ENCODE measurements around the gene KLHL20. TPM values are rescaled to one million over a fixed set of nuclear protein-coding genes. Genes with fewer than 3 reads are reported as not detected.

Gene KLHL20
- total RNA-seq, 1 experiment from 2014 or later: 11.4 TPM

DNA sequence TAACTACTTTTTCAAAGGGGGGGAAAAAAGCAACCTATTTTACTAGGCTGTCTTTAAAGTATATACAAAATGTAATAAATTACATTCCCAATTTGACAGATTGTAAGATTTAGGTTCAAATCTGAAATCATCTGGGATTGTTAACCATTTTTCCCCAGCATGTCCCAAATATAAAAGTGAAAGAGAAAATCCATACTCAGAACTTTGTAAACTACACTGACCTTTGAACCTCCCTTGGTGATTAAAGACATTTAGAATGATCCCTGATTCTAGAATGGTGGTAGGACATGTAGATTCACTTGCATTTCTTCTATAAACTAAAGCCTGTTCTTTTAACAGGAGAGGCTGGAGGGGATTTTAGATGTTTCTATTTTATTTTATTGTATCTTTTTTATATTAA, 39.0 kb downstream of the KLHL20 start:
- no peak for DNase-seq (ENCODE audit: low read depth, low spot score)
- Histone ChIP-seq H3K27ac (ENCODE audit: low read length) (no peak overlapping the region), H3K4me1 (ENCODE audit: control insufficient read depth, insufficient read depth, low read length) (no peaks in the 10 kb centered on the region), H3K36me3 (ENCODE audit: control insufficient read depth, insufficient read depth, low read length) (peaks cover 5% of the 10 kb centered on the region; the same call in 1 of the 2 replicates), H3K9me3 (ENCODE audit: control insufficient read depth, insufficient read depth, low read depth, low read length) (no peaks in the 10 kb centered on the region), H3K4me3 (ENCODE audit: low read depth in 2 of 2, low read length in 2 of 2) (no peak overlapping the region), H3K27me3 (ENCODE audit: control insufficient read depth, insufficient read depth, low read length) (no peaks in the 10 kb centered on the region)
- BruUV-seq (replicated peaks): no TSS peak
- intact Hi-C loops (cut with micrococcal nuclease; ENCODE audit: unreplicated experiment): no loop called here
- TF ChIP-seq POLR2AphosphoS5 (IDR thresholded peaks at IDR 0.05; ENCODE audit: low read depth, low read length) (no peak), SIN3A (IDR thresholded peaks at IDR 0.05; ENCODE audit: borderline replicate concordance, insufficient read depth, low read depth, low read length) (no peak), TCF7L2 (IDR thresholded peaks at IDR 0.05; ENCODE audit: low read depth, low read length) (no peak)
- TF ChIP-seq, protein P1, sequence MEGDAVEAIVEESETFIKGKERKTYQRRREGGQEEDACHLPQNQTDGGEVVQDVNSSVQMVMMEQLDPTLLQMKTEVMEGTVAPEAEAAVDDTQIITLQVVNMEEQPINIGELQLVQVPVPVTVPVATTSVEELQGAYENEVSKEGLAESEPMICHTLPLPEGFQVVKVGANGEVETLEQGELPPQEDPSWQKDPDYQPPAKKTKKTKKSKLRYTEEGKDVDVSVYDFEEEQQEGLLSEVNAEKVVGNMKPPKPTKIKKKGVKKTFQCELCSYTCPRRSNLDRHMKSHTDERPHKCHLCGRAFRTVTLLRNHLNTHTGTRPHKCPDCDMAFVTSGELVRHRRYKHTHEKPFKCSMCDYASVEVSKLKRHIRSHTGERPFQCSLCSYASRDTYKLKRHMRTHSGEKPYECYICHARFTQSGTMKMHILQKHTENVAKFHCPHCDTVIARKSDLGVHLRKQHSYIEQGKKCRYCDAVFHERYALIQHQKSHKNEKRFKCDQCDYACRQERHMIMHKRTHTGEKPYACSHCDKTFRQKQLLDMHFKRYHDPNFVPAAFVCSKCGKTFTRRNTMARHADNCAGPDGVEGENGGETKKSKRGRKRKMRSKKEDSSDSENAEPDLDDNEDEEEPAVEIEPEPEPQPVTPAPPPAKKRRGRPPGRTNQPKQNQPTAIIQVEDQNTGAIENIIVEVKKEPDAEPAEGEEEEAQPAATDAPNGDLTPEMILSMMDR (IDR thresholded peaks at IDR 0.05): no peak
- TF ChIP-seq, protein P2, sequence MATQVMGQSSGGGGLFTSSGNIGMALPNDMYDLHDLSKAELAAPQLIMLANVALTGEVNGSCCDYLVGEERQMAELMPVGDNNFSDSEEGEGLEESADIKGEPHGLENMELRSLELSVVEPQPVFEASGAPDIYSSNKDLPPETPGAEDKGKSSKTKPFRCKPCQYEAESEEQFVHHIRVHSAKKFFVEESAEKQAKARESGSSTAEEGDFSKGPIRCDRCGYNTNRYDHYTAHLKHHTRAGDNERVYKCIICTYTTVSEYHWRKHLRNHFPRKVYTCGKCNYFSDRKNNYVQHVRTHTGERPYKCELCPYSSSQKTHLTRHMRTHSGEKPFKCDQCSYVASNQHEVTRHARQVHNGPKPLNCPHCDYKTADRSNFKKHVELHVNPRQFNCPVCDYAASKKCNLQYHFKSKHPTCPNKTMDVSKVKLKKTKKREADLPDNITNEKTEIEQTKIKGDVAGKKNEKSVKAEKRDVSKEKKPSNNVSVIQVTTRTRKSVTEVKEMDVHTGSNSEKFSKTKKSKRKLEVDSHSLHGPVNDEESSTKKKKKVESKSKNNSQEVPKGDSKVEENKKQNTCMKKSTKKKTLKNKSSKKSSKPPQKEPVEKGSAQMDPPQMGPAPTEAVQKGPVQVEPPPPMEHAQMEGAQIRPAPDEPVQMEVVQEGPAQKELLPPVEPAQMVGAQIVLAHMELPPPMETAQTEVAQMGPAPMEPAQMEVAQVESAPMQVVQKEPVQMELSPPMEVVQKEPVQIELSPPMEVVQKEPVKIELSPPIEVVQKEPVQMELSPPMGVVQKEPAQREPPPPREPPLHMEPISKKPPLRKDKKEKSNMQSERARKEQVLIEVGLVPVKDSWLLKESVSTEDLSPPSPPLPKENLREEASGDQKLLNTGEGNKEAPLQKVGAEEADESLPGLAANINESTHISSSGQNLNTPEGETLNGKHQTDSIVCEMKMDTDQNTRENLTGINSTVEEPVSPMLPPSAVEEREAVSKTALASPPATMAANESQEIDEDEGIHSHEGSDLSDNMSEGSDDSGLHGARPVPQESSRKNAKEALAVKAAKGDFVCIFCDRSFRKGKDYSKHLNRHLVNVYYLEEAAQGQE (IDR thresholded peaks at IDR 0.05; ENCODE audit: insufficient read depth in 1 of 2, low read depth in 2 of 2, low read length in 1 of 2): no peak
- ChIA-PET CTCF (no interaction called here), POLR2A (no interaction called here)
- ATAC-seq: no peak
- in situ Hi-C loops (cut with HindIII; ENCODE audit: low pct_unique_long_range_greater_than_20kb, low sequenced_read_pairs): no loop called here

DNA sequence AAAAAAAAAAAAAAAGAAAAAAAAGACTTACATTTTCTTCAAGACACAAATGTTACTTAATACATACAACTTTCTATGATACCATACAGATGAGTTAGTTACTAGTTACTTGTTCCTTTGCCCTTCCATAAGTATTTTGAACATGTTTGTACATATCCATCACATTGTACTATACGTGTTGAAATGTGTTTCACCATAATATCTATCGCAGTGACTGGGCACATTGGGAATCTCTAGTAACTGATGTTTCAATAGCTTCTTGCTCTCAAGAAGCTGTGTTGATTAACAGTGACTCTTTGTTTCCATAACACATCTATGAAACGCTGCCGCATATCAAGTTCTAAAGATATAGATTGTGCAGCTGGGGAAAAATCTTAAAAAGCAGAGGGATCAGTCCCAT, 42.9 kb downstream of the KLHL20 start:
- in situ Hi-C loops (cut with HindIII; ENCODE audit: low pct_unique_long_range_greater_than_20kb, low sequenced_read_pairs): no loop called here
- no peak for ATAC-seq
- Histone ChIP-seq H3K27me3 (ENCODE audit: control insufficient read depth, insufficient read depth, low read length) (no peaks in the 10 kb centered on the region), H3K9me3 (ENCODE audit: control insufficient read depth, insufficient read depth, low read depth, low read length) (no peaks in the 10 kb centered on the region), H3K27ac (ENCODE audit: low read length) (no peak overlapping the region), H3K4me3 (ENCODE audit: low read depth in 2 of 2, low read length in 2 of 2) (no peak overlapping the region), H3K4me1 (ENCODE audit: control insufficient read depth, insufficient read depth, low read length) (no peaks in the 10 kb centered on the region), H3K36me3 (ENCODE audit: control insufficient read depth, insufficient read depth, low read length) (peaks cover 5% of the 10 kb centered on the region; the same call in 1 of the 2 replicates)
- DNase-seq (ENCODE audit: low read depth, low spot score): no peak
- BruUV-seq (replicated peaks): no TSS peak
- CTCF ChIA-PET: no interaction called here
- POLR2A ChIA-PET: no interaction called here
- TF ChIP-seq TCF7L2 (IDR thresholded peaks at IDR 0.05; ENCODE audit: low read depth, low read length) (no peak), SIN3A (IDR thresholded peaks at IDR 0.05; ENCODE audit: borderline replicate concordance, insufficient read depth, low read depth, low read length) (no peak), POLR2AphosphoS5 (IDR thresholded peaks at IDR 0.05; ENCODE audit: low read depth, low read length) (no peak)
- TF ChIP-seq, protein P1 (IDR thresholded peaks at IDR 0.05): no peak
- TF ChIP-seq, protein P2 (IDR thresholded peaks at IDR 0.05; ENCODE audit: insufficient read depth in 1 of 2, low read depth in 2 of 2, low read length in 1 of 2): no peak
- intact Hi-C loops (cut with micrococcal nuclease; ENCODE audit: unreplicated experiment): no loop called here
